Keratinocyte (primary cell): ENCODE results near the gene SOAT1. TPM values are rescaled to one million over a fixed set of nuclear protein-coding genes. Genes with fewer than 3 reads are reported as not detected.

Experiments used
- DNase-seq: peaks from one replicate; pipeline ENCODE4 v3.0.0-alpha.2; 2011; ENCODE audit warnings: low read depth, missing footprints, low spot score
- FAIRE-seq: peaks from 2 replicates; lab custom pipeline; 2011; peaks lifted over from hg19 to GRCh38; lab: Jason Lieb, UNC
- H2AFZ ChIP-seq: 2 replicates; pipeline ENCODE4 v1.6.0; 2012; ENCODE audit warnings: low read length, control low read depth, inconsistent platforms; ENCODE audit not compliant: control insufficient read depth
- H3K27ac ChIP-seq: 2 replicates; pipeline ENCODE4 v1.5.1; 2011; ENCODE audit warnings: low read length; ENCODE audit not compliant: control insufficient read depth, insufficient read depth
- H3K27me3 ChIP-seq: 3 replicates; pipeline ENCODE4 v1.6.0; 2011; ENCODE audit warnings: low read length; ENCODE audit not compliant: control insufficient read depth, insufficient read depth; ENCODE audit errors: extremely low read depth
- H3K36me3 ChIP-seq, 2 experiments: 2 replicates in 1 of 2; 3 replicates in 1 of 2; pipeline ENCODE4 v1.5.1; 2011; ENCODE audit warnings: low read length in 2 of 2, mild to moderate bottlenecking in 1 of 2; ENCODE audit not compliant: control insufficient read depth in 2 of 2, insufficient read depth in 2 of 2; ENCODE audit errors: extremely low read depth in 1 of 2
- H3K4me1 ChIP-seq: 3 replicates; pipeline ENCODE4 v1.5.1; 2011; ENCODE audit warnings: low read length; ENCODE audit not compliant: control insufficient read depth, insufficient read depth; ENCODE audit errors: extremely low read depth
- H3K4me2 ChIP-seq: 3 replicates; pipeline ENCODE4 v1.6.0; 2011; ENCODE audit warnings: low read depth, low read length; ENCODE audit not compliant: control insufficient read depth, insufficient read depth; ENCODE audit errors: extremely low read depth
- H3K4me3 ChIP-seq, 3 experiments: fragments of 200-600 bp in 1 of 3; sonication (generic) in 1 of 3; 2 replicates in 2 of 3; 3 replicates in 1 of 3; pipeline ENCODE4 v1.5.1; 2011 to 2016; ENCODE audit warnings: low read length in 3 of 3, mild to moderate bottlenecking in 3 of 3, control low read depth in 2 of 3, inconsistent platforms in 1 of 3, low read depth in 1 of 3, mixed read lengths in 1 of 3, mixed run types in 1 of 3, moderate library complexity in 1 of 3; ENCODE audit not compliant: control insufficient read depth in 2 of 3, insufficient read depth in 2 of 3; ENCODE audit errors: extremely low read depth in 1 of 3
- H3K79me2 ChIP-seq: 2 replicates; pipeline ENCODE4 v1.6.0; 2012; ENCODE audit warnings: low read length; ENCODE audit not compliant: control insufficient read depth, insufficient read depth
- H3K9ac ChIP-seq: 3 replicates; pipeline ENCODE4 v1.6.0; 2011; ENCODE audit warnings: low read length; ENCODE audit not compliant: control insufficient read depth, insufficient read depth; ENCODE audit errors: extremely low read depth
- H3K9me1 ChIP-seq: 3 replicates; pipeline ENCODE4 v1.6.0; 2011; ENCODE audit warnings: low read length; ENCODE audit not compliant: control insufficient read depth, insufficient read depth; ENCODE audit errors: extremely low read depth
- H3K9me3 ChIP-seq: 2 replicates; pipeline ENCODE4 v1.5.1; 2012; ENCODE audit warnings: low read depth, low read length; ENCODE audit not compliant: control insufficient read depth
- H4K20me1 ChIP-seq: 3 replicates; pipeline ENCODE4 v1.6.0; 2011; ENCODE audit warnings: low read length; ENCODE audit not compliant: control insufficient read depth, insufficient read depth; ENCODE audit errors: extremely low read depth
- EZH2 ChIP-seq: IDR thresholded peaks from one replicate; pipeline ENCODE4 v1.6.1; 2012; ENCODE audit warnings: inconsistent platforms, mild to moderate bottlenecking, low read length, moderate library complexity
- dilution Hi-C: fragments of 300-500 bp; cut with MboI; formaldehyde crosslinking; loops from one replicate; pipeline ENCODE4 v1.7.0; 2020; ENCODE audit warnings: low sequenced_read_pairs; ENCODE audit not compliant: extremely low pct_ligation_motif_present
- polyA plus RNA-seq, 5 experiments: library from polyadenylated mRNA; depleted of rRNA in 3 of 5; stranded (reverse) in 3 of 5; stranded (forward) in 1 of 5; unstranded in 1 of 5; fragments of >200 nt; gene quantifications; 1 replicate in 1 of 5; 2 replicates in 3 of 5; 3 replicates in 1 of 5; pipeline versions ENCODE4 v1.2.1 to v1.2.3, GENCODE V29; 2011 to 2012; ENCODE audit warnings: missing spikeins in 2 of 5, low read depth in 1 of 5, low replicate concordance in 1 of 5
- TF ChIP-seq, protein P1 (sequence below), 3 experiments: IDR thresholded peaks in 1 of 3; conservative IDR thresholded peaks in 1 of 3; optimal IDR thresholded peaks in 1 of 3; 2 replicates in 2 of 3; 3 replicates in 1 of 3; pipeline versions ENCODE3 to v1.5.1; 2011; ENCODE audit warnings: low read length in 3 of 3, mild to moderate bottlenecking in 3 of 3, moderate library complexity in 2 of 3, control low read depth in 1 of 3, inconsistent platforms in 1 of 3; ENCODE audit not compliant: insufficient read depth in 2 of 3; ENCODE audit errors: extremely low read depth in 1 of 3

The SOAT1 gene
- polyA plus RNA-seq, 1 donor (not counting 4 experiments of a cell fraction or from before 2014, with no cell fraction given) = 62.9 TPM

DNA sequence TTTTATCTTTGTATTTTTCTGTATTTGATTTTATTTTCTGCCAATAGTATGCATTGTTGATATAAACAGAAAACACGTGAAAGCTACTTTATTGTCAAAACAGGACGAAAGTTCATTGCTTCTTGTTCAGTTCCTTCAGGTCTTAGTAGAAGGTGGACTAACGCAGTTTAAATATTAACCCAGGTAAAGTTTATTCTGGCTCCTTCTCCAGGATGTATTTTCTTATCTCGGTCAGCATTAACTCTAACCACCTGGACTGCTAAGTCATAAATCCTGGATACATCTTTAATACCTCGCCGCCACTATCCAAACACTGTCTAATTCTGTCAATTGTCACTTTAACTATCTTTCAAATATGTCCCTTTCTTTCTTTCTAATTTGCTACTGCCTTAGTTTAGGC is 5.7 kb upstream of the SOAT1 start:
- dilution Hi-C loops = no loop called here
- H3K27me3 ChIP-seq = no peaks in the 10 kb centered on the region
- H2AFZ ChIP-seq = no peak overlapping the region
- H3K9ac ChIP-seq = no peak overlapping the region
- FAIRE-seq = no peak
- H3K9me3 ChIP-seq = no peaks in the 10 kb centered on the region
- no peaks in the 10 kb centered on the region for H3K36me3 ChIP-seq
- H3K79me2 ChIP-seq = no peaks in the 10 kb centered on the region
- no peaks in the 10 kb centered on the region for H3K4me1 ChIP-seq
- H4K20me1 ChIP-seq = no peaks in the 10 kb centered on the region
- DNase-seq = no peak
- no peak overlapping the region for H3K4me2 ChIP-seq
- H3K27ac ChIP-seq = no peak overlapping the region
- H3K4me3 ChIP-seq = no peak overlapping the region
- TF ChIP-seq, protein P1, sequence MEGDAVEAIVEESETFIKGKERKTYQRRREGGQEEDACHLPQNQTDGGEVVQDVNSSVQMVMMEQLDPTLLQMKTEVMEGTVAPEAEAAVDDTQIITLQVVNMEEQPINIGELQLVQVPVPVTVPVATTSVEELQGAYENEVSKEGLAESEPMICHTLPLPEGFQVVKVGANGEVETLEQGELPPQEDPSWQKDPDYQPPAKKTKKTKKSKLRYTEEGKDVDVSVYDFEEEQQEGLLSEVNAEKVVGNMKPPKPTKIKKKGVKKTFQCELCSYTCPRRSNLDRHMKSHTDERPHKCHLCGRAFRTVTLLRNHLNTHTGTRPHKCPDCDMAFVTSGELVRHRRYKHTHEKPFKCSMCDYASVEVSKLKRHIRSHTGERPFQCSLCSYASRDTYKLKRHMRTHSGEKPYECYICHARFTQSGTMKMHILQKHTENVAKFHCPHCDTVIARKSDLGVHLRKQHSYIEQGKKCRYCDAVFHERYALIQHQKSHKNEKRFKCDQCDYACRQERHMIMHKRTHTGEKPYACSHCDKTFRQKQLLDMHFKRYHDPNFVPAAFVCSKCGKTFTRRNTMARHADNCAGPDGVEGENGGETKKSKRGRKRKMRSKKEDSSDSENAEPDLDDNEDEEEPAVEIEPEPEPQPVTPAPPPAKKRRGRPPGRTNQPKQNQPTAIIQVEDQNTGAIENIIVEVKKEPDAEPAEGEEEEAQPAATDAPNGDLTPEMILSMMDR (optimal IDR thresholded peaks at IDR 0.05 in 1 of 3, IDR thresholded peaks at IDR 0.05 in 1 of 3, conservative IDR thresholded peaks at IDR 0.05 in 1 of 3; ENCODE audit: extremely low read depth in 1 of 3, insufficient read depth in 2 of 3, low read length in 3 of 3) = no peak
- TF ChIP-seq EZH2 = no peak
- H3K9me1 ChIP-seq = no peaks in the 10 kb centered on the region

- H3K79me2 ChIP-seq = no peaks in the 10 kb centered on the region
- peaks cover 4% of the 10 kb centered on the region for H3K4me1 ChIP-seq
- no peak overlapping the region for H3K27ac ChIP-seq
- no peak overlapping the region for H3K4me2 ChIP-seq
- no peaks in the 10 kb centered on the region for H3K9me3 ChIP-seq
- TF ChIP-seq EZH2 = no peak
- TF ChIP-seq, protein P1 (optimal IDR thresholded peaks at IDR 0.05 in 1 of 3, IDR thresholded peaks at IDR 0.05 in 1 of 3, conservative IDR thresholded peaks at IDR 0.05 in 1 of 3; ENCODE audit: extremely low read depth in 1 of 3, insufficient read depth in 2 of 3, low read length in 3 of 3) = no peak
- FAIRE-seq (no peak), DNase-seq (no peak)
- no peak overlapping the region for H3K9ac ChIP-seq
- H3K36me3 ChIP-seq = no peaks in the 10 kb centered on the region
- no peaks in the 10 kb centered on the region for H4K20me1 ChIP-seq
- dilution Hi-C loops = no loop called here
- no peak overlapping the region for H2AFZ ChIP-seq
- H3K4me3 ChIP-seq = no peak overlapping the region
- H3K27me3 ChIP-seq = no peaks in the 10 kb centered on the region
- H3K9me1 ChIP-seq = no peaks in the 10 kb centered on the region
These were observed 4.6 kb upstream of the SOAT1 start for GRCh38 chr1:179288977-179289376.
